ENCODE data around the gene RBMS3. TPM values are rescaled to one million over a fixed set of nuclear protein-coding genes. Genes with fewer than 3 reads are reported as not detected.

RBMS3 gene
- total RNA-seq, 4 donors from 2014 or later = 7.3 to 21.8 (median 12.8) TPM

- no peak overlapping the region for H3K4me3 ChIP-seq (ENCODE audit: low read depth, poor library complexity, severe bottlenecking)
- 84% methylated on average over 3 of the region's 3 CpGs for WGBS, 2 donors
- no peak for DNase-seq (ENCODE audit: low spot score in 2 of 2)
- intact Hi-C loops (cut with DNase I; ENCODE audit: low total_unique reads) = no loop called here
- no peak for TF ChIP-seq CTCF (IDR thresholded peaks at IDR 0.05)
- no peak for TF ChIP-seq POLR2A (IDR thresholded peaks at IDR 0.05)
These were observed 197.7 kb downstream of the RBMS3 start for GRCh38 chr3:29478611-29479010.

GRCh38 chr3:29481249-29481648, 200.4 kb downstream of the RBMS3 start:
- 47 to 100% methylated on average over 1 of the region's 1 CpG for WGBS, 2 donors
- H3K4me3 ChIP-seq (ENCODE audit: low read depth, poor library complexity, severe bottlenecking) = no peak overlapping the region
- no peak for DNase-seq (ENCODE audit: low spot score in 2 of 2)
- intact Hi-C loops (cut with DNase I; ENCODE audit: low total_unique reads) = no loop called here
- TF ChIP-seq POLR2A (IDR thresholded peaks at IDR 0.05) (no peak), CTCF (IDR thresholded peaks at IDR 0.05) (no peak)

- 84 to 91% methylated on average over 3 of the region's 3 CpGs for WGBS, 2 donors
- no peak for DNase-seq (ENCODE audit: low spot score in 2 of 2)
- intact Hi-C loops (cut with DNase I; ENCODE audit: low total_unique reads) = no loop called here
- H3K4me3 ChIP-seq (ENCODE audit: low read depth, poor library complexity, severe bottlenecking) = no peak overlapping the region
- TF ChIP-seq CTCF (IDR thresholded peaks at IDR 0.05) = no peak
- no peak for TF ChIP-seq POLR2A (IDR thresholded peaks at IDR 0.05)
These were observed 201.3 kb downstream of the RBMS3 start for GRCh38 chr3:29481969-29482767.

GRCh38 chr3:29484633-29485032, 203.8 kb downstream of the RBMS3 start:
- no peak for TF ChIP-seq POLR2A (IDR thresholded peaks at IDR 0.05)
- TF ChIP-seq CTCF (IDR thresholded peaks at IDR 0.05) = no peak
- no peak for DNase-seq (ENCODE audit: low spot score in 2 of 2)
- 87 to 88% methylated on average over 2 of the region's 2 CpGs for WGBS, 2 donors
- H3K4me3 ChIP-seq (ENCODE audit: low read depth, poor library complexity, severe bottlenecking) = no peak overlapping the region
- intact Hi-C loops (cut with DNase I; ENCODE audit: low total_unique reads) = no loop called here

GRCh38 chr3:29486096-29486495, 205.2 kb downstream of the RBMS3 start:
- H3K4me3 ChIP-seq (ENCODE audit: low read depth, poor library complexity, severe bottlenecking) = no peak overlapping the region
- intact Hi-C loops (cut with DNase I; ENCODE audit: low total_unique reads) = no loop called here
- no peak for DNase-seq (ENCODE audit: low spot score in 2 of 2)
- WGBS, 2 donors = 64 to 70% methylated on average over 5 of the region's 5 CpGs
- no peak for TF ChIP-seq CTCF (IDR thresholded peaks at IDR 0.05)
- no peak for TF ChIP-seq POLR2A (IDR thresholded peaks at IDR 0.05)

GRCh38 chr3:29486917-29487316, 206.0 kb downstream of the RBMS3 start:
- no peak for DNase-seq (ENCODE audit: low spot score in 2 of 2)
- H3K4me3 ChIP-seq (ENCODE audit: low read depth, poor library complexity, severe bottlenecking) = no peak overlapping the region
- WGBS, 2 donors = 79 to 87% methylated on average over 2 of the region's 2 CpGs
- TF ChIP-seq POLR2A (IDR thresholded peaks at IDR 0.05) (no peak), CTCF (IDR thresholded peaks at IDR 0.05) (no peak)
- intact Hi-C loops (cut with DNase I; ENCODE audit: low total_unique reads) = no loop called here
